HG03064 (cell line): ENCODE measurements around the gene SLC6A19.
"Not testable (repeated sequence)": the region's sequence is repeated elsewhere in the genome, so short reads cannot be mapped to it uniquely, and the experiment has no call there.

Experiments
- ATAC-seq: cut with Tn5 transposase; IDR thresholded peaks from one replicate; pipeline ENCODE4 v1.9.1; 2021; ENCODE audit warnings: low read depth; ENCODE audit not compliant: unreplicated experiment

Gene SLC6A19

DNA sequence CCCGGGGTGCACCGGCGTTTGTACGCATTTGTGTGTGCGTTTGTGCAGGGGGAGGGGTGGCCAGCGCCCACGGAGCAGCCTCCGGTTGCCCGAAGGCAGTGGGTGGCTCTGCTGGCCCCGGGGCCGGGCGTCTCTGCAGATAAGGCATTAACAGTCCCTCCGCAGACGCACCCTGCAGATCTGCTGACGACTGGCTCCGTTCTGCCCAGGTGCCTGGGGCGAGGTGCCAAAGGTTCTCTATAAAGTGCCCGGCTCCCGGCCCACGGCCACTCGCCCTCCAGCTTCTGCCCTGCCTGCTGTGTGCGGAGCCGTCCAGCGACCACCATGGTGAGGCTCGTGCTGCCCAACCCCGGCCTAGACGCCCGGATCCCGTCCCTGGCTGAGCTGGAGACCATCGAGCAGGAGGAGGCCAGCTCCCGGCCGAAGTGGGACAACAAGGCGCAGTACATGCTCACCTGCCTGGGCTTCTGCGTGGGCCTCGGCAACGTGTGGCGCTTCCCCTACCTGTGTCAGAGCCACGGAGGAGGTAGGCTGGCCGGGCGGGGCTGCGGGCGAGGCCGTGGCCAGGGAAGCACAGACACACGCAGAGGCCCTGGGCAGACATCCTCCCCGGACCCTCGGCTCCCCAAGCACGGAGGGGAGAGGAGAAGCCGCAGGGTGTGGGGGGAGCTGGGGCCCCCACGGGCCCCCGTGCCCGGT is at the start of gene SLC6A19:
Gene SLC6A19, plus strand, starts transcription at position 269 of the 699 bp plus-strand sequence. Its CDS starts 56 bp downstream, at position 325.
- no peak for ATAC-seq

GRCh38 chr5:1152156-1152555 is 49.2 kb upstream of the SLC6A19 start:
- no peak for ATAC-seq

DNA sequence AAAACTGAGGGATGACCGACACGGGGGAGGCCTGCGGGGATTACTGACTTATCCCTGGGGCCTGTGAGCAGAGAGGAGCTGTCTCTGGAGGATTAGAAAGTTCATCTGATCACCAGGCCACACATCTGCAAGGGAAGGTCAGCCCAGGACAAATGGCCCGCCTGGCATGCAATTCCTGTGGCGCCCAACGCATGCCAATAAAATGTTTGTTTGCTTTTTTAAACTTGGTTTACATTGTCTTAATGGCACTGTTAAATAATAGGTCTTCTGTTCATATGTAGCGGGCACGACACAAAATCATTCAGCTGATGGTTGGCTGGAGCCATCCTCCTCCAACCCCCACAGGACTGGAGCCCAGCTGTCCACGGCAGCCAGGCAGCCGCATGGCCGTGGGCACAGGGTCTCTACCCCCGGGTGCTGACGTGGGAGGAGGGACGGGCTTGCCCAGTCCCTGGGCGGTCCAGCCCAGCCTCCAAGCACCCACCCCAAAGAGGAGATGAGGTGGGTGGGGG is 48.6 kb upstream of the SLC6A19 start:
- ATAC-seq: no peak

DNA sequence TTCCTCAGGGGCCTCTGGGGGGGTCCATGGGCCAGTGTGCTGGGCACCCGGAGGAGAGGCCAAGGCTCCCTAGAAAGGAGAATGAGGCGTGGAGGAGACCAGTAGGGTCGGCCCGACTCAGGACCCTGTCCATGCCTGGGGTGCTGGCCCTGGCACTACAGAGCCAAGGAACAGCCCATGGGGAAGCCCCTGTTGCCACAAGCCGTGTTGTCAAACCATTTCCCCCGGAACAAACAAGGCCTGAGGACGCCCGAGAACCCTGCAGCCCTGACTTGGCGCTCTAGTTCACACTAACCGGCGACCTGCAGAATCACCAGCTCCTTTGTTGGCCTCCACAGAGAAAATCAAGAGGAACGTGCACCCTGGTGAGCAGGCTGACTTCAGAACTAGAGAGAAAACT is 48.0 kb upstream of the SLC6A19 start:
- no peak for ATAC-seq

DNA sequence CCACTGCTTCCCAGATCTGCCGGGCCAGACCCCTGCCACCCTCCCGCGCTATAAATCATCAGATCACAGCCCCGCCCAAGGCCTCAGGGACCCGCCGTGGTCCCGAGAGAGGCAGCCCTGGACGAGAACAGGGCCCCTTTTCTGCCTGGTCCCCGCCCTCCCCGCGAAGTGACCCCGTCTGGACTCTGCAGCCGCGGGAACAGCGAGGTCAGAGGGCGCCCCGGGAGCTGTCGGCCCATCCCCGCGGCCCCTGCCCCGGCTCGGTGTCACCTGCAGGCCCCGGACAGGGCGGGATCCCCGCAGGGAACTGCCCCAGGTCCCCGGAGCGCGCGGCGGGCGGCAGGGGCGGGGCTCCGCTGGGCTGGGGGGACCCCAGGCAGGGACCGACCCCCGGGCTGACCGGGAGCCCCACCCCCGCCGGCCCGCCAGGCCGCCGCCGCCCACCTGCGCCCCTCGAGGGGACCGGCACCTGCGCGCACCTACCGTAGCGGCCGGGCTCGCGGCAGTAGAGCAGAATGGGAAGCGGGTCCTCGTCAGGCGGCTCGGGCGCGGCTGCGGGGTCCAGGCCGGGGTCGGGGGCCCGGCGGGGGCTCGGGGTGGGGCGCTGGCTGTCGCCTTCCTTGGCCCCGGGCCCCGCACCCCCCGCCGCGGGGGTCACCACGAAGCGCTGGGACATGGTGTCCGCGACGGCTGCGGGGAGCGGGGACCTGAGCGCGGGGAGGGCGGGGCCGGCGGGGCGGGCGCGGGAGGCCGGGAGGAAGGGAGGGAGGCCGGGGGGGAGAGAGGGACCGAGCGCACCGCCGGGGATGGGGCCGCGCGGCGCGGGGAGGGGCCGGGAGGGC is 46.0 kb upstream of the SLC6A19 start:
- ATAC-seq: no peak

- no peak for ATAC-seq
Observed at GRCh38 chr5:1156033-1156753, 45.2 kb upstream of the SLC6A19 start.

- ATAC-seq: no peak
Observed at GRCh38 chr5:1156754-1157460, 44.5 kb upstream of the SLC6A19 start.

GRCh38 chr5:1157461-1157986 is 43.9 kb upstream of the SLC6A19 start:
- not testable (repeated sequence) for ATAC-seq

GRCh38 chr5:1158647-1159340 is 42.6 kb upstream of the SLC6A19 start:
- ATAC-seq: no peak

GRCh38 chr5:1159341-1159675 is 42.1 kb upstream of the SLC6A19 start:
- ATAC-seq: no peak

DNA sequence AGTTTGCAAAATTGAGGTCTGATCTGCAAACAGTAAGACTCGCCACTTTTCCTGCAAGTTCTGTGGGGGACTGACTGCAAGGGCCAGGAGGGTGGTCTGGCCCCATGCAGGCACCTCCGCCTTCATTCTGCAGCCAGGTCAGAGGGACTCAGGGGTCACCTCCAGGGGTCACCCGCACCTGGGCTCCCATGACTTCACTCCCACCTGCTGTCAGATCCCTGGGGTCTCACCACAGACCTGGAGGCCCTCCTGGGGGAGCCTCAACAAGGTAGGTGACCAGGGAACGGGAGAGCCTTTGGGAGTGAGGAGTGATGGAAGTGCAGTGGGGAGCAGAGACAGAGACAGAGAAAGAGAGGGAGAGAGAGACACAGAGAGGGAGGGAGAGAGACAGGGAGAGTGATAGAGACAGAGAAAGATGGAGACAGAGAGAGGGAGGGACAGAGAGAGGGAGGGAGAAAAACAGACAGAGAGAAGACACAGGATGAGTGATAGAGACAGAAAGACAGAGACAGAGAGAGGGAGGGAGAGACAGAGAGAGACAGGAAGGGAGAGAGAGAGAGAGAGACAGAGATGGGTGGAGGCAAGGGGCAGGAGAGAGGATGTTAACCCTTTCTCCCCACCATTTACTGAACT is 41.5 kb upstream of the SLC6A19 start:
- ATAC-seq: no peak

DNA sequence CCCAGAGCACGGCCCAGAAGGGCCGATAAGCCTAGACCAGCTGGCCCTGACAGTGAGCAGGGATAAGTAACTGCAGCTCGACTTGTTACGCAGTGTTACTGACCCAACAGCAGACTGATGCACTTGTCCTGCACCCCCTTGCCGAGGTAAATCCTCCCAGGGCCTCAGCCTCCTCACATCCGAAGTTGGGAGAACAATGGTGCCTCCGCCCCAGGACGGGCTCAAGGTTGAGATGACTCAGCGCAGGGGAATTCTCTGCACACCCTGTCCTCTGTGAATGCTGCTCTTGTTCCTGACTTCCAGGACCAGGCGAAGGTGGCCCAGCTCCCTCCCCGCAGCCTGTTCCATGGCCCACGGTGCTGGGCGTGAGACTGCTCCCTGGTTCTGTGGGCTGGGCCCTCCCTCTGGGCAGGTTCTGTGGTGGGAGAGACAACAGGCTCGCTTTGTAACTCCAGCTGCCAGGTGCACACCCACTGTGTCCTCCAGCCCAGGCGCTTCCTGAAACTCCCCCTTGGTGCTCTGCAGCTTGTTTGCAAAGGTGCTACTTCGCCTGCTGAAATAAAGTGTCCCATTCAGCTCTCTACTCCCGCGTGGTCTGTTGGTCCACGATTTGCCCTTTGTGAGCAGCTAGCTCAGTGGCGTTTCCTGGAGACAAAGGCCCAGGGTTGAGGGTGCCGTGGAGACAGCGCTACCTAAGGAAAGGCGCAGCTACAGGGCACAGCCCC is 40.1 kb upstream of the SLC6A19 start:
- ATAC-seq: no peak

GRCh38 chr5:1161833-1162229 is 39.6 kb upstream of the SLC6A19 start:
- no peak for ATAC-seq

DNA sequence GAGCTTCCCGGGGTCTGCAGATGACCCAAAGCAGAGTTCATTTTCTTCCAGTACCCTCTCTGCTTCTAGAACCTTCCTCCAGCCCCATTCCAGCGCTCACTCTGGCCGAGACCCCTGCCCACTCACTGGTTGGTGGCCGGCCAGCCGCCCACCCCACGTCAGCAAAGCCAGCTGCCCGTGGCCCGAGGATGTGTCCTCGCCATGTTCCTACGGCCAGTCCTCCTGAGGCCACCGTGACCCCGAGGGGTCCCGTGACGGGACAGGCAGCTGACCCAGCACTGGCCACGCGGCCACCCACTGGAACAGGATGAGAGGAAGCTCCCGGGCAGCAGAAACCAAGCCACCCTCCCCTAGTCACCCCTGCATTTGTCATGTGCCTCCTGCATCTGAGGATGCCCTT is 39.1 kb upstream of the SLC6A19 start:
- no peak for ATAC-seq

DNA sequence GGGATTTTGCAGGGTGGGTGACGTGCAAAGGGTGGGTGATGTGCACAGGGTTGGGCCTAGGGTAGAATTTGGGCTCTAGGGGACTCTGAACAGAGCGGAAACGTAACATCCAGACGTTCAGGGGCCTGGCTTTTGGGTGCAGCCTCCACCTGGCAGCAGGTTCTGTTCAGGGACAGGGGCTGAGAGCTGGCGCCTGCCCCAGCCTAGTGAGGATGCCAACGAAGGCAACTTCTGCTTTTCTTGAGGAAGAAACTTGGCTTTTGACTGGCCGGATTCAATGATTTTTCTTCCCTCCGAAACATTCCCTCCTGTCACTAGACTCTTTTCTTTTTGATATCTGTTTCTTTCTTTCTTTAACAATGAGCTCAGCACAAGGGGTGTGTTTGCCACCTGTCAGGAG is 38.6 kb upstream of the SLC6A19 start:
- ATAC-seq: no peak

DNA sequence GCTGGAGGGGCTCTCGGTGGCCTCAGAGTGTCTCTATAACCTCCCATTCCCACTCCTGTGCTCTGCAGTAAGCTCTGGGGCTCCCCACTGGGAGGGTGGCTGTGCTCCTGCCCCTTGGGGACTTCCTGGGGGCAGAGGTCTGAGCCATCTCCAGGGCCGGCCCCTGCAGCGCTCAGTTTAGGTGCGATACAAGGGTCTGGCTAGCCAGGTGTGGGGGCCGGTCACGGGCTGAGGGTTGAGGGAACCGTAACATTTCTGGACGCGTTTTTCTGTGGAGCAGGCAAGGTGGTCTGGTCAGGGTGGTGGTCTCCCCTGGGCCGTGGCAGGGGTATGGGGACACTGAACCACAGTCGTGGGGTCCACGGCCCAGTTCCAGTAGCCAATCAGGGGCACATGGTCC is 38.0 kb upstream of the SLC6A19 start:
- no peak for ATAC-seq

DNA sequence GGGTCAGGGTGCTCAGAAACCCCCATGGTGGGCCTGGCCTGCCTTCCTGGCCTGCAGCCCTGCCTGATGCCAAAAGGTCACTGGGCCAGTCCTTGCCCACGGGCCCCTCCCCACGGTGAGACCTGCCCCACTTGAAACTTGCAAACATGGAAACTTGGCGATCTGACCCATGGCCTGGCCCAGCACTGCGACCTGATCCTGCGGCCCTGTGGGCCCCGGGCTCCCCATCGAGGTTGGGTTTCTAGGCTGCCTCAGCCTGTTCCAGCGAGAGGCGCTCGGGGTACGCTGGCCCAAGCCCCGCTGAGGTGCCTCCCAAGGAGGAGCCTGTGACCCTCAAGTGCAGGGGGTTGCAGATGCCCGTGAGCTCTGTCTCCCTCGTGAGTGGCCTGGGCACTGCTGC is 37.5 kb upstream of the SLC6A19 start:
- ATAC-seq: no peak

- ATAC-seq: no peak
Observed at GRCh38 chr5:1164696-1165630, 36.4 kb upstream of the SLC6A19 start.
